ENCODE measurements around the gene GALNS. TPM values are rescaled to one million over a fixed set of nuclear protein-coding genes. Genes with fewer than 3 reads are reported as not detected.

The GALNS gene
- total and polyA plus RNA-seq, 2 experiments from 2014 or later = 9.7 to 18.8 TPM

DNA sequence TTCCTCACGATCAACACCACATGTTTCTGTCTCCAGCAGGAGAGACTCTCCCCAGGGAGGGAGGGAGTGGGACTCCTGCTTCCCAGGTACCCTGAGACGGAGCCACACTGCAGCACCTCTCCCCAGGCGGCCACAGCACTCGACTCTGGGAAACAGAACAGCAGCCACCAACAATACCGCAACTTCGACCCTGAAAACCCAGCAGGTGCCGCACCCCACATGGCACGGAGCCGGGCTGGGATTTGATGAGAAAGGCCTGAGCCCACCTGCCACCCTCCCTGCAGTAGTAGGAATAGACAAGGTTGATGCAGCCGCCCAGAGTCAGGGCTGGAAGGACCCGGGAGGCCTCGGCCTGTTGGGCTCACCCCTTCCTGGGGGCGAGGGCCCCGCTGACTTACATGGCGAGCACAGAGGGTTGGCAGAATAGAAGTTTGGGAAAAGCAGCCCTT lies 14.4 kb downstream of the GALNS start (continued):
- TF ChIP-seq, protein P1, sequence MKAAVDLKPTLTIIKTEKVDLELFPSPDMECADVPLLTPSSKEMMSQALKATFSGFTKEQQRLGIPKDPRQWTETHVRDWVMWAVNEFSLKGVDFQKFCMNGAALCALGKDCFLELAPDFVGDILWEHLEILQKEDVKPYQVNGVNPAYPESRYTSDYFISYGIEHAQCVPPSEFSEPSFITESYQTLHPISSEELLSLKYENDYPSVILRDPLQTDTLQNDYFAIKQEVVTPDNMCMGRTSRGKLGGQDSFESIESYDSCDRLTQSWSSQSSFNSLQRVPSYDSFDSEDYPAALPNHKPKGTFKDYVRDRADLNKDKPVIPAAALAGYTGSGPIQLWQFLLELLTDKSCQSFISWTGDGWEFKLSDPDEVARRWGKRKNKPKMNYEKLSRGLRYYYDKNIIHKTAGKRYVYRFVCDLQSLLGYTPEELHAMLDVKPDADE (IDR thresholded peaks at IDR 0.05) = no peak
- TF ChIP-seq POLR2AphosphoS5 (IDR thresholded peaks at IDR 0.05; ENCODE audit: low read depth) = no peak
- no peak for TF ChIP-seq ZNF114 (CRISPR knock-in tag; IDR thresholded peaks at IDR 0.05)
- TF ChIP-seq ZNF331 (CRISPR knock-in tag; IDR thresholded peaks at IDR 0.05; ENCODE audit: low read depth) = no peak
- TF ChIP-seq EZH2 (IDR thresholded peaks at IDR 0.05; ENCODE audit: low read depth, unreplicated experiment) = no peak
- no peak for TF ChIP-seq NANOG (IDR thresholded peaks at IDR 0.05; ENCODE audit: borderline replicate concordance)
- no peak for TF ChIP-seq JUNB (IDR thresholded peaks at IDR 0.05; ENCODE audit: unreplicated experiment)

DNA sequence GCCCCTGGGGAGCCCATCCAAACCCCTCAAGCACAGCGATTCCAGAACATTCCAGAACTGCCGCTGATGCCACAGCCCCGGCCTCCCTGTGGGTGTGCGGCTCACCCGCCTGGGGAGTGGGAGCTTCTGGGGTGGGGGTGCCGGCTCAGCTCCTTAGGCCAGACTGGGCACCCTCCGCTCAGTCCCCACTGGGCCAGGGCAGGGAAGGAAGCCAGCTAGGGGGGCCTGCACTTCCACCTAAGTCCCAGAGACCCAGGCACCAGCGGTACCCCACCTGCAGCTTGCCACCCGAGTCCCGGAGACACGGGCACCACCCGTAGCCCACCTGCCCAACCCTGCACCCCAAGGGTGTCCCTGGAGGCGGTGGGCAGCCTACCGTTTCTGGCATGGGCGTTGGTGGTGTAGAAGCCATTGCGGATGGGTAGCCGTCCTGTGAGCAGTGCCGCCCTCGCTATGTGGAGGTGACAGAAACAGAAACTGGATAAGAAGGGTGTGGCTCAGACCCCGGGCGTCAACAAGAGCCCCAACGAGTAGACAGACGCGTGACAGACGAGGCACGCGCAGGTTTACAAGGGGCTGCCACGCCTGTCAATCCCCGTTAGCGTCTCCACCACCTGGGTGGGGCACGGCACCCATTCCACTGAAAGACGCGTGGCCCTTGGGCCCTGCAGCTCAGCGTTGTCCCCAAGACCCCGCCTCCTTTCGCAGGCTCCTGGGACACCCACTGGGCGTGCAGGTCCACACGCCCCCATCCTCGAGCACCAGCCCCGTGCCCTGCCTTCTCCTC lies 15.0 kb downstream of the GALNS start:
- Histone ChIP-seq H3K4me2 (no peak overlapping the region), H3K9me2 (ENCODE audit: insufficient read depth) (no peaks in the 10 kb centered on the region), H3K27ac (ENCODE audit: low read depth) (no peak overlapping the region), H3F3A (replicated peaks; ENCODE audit: low read depth) (no peaks in the 10 kb centered on the region), H3K4me1 (ENCODE audit: insufficient read depth) (no peaks in the 10 kb centered on the region), H2AFZ (no peak overlapping the region), H4K20me1 (replicated peaks; ENCODE audit: insufficient read depth) (no peaks in the 10 kb centered on the region), H3K27me3 (ENCODE audit: insufficient read depth) (no peaks in the 10 kb centered on the region), H3K36me3 (ENCODE audit: insufficient read depth) (no peaks in the 10 kb centered on the region; the same call in 1 of the 2 replicates), H3K79me2 (replicated peaks; ENCODE audit: insufficient read depth) (no peaks in the 10 kb centered on the region), H3K4me3 (no peak overlapping the region)
- Mint-ChIP-seq H3K9me3 (no peaks in the 10 kb centered on the region), H3K27ac (no peak overlapping the region), H3K27me3 (ENCODE audit: insufficient read depth, low read depth, poor library complexity) (peaks cover 10% of the 10 kb centered on the region), H3K36me3 (ENCODE audit: low read depth) (peaks cover 11% of the 10 kb centered on the region), H3K4me3 (no peak overlapping the region), H3K4me1 (0 out of 3 replicates have a peak, but pooled peaks cover 3% of the 10 kb centered on the region)
- ATAC-seq = no peak
- DNase-seq (ENCODE audit: low spot score) = no peak
- TF ChIP-seq, protein P2, sequence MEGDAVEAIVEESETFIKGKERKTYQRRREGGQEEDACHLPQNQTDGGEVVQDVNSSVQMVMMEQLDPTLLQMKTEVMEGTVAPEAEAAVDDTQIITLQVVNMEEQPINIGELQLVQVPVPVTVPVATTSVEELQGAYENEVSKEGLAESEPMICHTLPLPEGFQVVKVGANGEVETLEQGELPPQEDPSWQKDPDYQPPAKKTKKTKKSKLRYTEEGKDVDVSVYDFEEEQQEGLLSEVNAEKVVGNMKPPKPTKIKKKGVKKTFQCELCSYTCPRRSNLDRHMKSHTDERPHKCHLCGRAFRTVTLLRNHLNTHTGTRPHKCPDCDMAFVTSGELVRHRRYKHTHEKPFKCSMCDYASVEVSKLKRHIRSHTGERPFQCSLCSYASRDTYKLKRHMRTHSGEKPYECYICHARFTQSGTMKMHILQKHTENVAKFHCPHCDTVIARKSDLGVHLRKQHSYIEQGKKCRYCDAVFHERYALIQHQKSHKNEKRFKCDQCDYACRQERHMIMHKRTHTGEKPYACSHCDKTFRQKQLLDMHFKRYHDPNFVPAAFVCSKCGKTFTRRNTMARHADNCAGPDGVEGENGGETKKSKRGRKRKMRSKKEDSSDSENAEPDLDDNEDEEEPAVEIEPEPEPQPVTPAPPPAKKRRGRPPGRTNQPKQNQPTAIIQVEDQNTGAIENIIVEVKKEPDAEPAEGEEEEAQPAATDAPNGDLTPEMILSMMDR (conservative IDR thresholded peaks at IDR 0.05; ENCODE audit: low read depth in 2 of 2) = no peak
- no peak for TF ChIP-seq NANOG (IDR thresholded peaks at IDR 0.05; ENCODE audit: borderline replicate concordance)
- TF ChIP-seq JUNB (IDR thresholded peaks at IDR 0.05; ENCODE audit: unreplicated experiment) = no peak
- TF ChIP-seq, protein P1 (IDR thresholded peaks at IDR 0.05) = no peak
- no peak for TF ChIP-seq EZH2phosphoT487 (IDR thresholded peaks at IDR 0.05; ENCODE audit: unreplicated experiment)
- TF ChIP-seq, protein P3, sequence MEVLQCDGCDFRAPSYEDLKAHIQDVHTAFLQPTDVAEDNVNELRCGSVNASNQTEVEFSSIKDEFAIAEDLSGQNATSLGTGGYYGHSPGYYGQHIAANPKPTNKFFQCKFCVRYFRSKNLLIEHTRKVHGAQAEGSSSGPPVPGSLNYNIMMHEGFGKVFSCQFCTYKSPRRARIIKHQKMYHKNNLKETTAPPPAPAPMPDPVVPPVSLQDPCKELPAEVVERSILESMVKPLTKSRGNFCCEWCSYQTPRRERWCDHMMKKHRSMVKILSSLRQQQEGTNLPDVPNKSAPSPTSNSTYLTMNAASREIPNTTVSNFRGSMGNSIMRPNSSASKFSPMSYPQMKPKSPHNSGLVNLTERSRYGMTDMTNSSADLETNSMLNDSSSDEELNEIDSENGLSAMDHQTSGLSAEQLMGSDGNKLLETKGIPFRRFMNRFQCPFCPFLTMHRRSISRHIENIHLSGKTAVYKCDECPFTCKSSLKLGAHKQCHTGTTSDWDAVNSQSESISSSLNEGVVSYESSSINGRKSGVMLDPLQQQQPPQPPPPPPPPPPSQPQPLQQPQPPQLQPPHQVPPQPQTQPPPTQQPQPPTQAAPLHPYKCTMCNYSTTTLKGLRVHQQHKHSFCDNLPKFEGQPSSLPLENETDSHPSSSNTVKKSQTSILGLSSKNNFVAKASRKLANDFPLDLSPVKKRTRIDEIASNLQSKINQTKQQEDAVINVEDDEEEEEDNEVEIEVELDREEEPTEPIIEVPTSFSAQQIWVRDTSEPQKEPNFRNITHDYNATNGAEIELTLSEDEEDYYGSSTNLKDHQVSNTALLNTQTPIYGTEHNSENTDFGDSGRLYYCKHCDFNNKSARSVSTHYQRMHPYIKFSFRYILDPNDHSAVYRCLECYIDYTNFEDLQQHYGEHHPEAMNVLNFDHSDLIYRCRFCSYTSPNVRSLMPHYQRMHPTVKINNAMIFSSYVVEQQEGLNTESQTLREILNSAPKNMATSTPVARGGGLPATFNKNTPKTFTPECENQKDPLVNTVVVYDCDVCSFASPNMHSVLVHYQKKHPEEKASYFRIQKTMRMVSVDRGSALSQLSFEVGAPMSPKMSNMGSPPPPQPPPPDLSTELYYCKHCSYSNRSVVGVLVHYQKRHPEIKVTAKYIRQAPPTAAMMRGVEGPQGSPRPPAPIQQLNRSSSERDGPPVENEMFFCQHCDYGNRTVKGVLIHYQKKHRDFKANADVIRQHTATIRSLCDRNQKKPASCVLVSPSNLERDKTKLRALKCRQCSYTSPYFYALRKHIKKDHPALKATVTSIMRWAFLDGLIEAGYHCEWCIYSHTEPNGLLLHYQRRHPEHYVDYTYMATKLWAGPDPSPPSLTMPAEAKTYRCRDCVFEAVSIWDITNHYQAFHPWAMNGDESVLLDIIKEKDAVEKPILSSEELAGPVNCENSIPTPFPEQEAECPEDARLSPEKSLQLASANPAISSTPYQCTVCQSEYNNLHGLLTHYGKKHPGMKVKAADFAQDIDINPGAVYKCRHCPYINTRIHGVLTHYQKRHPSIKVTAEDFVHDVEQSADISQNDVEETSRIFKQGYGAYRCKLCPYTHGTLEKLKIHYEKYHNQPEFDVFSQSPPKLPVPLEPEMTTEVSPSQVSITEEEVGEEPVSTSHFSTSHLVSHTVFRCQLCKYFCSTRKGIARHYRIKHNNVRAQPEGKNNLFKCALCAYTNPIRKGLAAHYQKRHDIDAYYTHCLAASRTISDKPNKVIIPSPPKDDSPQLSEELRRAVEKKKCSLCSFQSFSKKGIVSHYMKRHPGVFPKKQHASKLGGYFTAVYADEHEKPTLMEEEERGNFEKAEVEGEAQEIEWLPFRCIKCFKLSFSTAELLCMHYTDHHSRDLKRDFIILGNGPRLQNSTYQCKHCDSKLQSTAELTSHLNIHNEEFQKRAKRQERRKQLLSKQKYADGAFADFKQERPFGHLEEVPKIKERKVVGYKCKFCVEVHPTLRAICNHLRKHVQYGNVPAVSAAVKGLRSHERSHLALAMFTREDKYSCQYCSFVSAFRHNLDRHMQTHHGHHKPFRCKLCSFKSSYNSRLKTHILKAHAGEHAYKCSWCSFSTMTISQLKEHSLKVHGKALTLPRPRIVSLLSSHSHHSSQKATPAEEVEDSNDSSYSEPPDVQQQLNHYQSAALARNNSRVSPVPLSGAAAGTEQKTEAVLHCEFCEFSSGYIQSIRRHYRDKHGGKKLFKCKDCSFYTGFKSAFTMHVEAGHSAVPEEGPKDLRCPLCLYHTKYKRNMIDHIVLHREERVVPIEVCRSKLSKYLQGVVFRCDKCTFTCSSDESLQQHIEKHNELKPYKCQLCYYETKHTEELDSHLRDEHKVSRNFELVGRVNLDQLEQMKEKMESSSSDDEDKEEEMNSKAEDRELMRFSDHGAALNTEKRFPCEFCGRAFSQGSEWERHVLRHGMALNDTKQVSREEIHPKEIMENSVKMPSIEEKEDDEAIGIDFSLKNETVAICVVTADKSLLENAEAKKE (CRISPR knock-in tag; IDR thresholded peaks at IDR 0.05) = no peak
- no peak for TF ChIP-seq ZNF331 (CRISPR knock-in tag; IDR thresholded peaks at IDR 0.05; ENCODE audit: low read depth)
- no peak for TF ChIP-seq ZNF114 (CRISPR knock-in tag; IDR thresholded peaks at IDR 0.05)
- TF ChIP-seq STAT1 (IDR thresholded peaks at IDR 0.05; ENCODE audit: unreplicated experiment) = no peak

All from GM23338 (cell line).